Upper lobe of left lung (tissue), 6 donors: ENCODE results near the gene SDC3. TPM values are rescaled to one million over a fixed set of nuclear protein-coding genes. Genes with fewer than 3 reads are reported as not detected.

Experiments
- ATAC-seq, 2 donors: fragments of 200-7000 bp; cut with Tn5 transposase; one replicate each; pipeline ENCODE4 v1.9.1; 2022; ENCODE audit warnings: mild to moderate bottlenecking in 2 of 2, moderate library complexity in 2 of 2; ENCODE audit not compliant: low FRiP score in 2 of 2
- DNase-seq, 2 donors: peaks; one replicate each; pipeline ENCODE4 v3.0.0-alpha.2; 2019 to 2020
- H3K27ac ChIP-seq, 4 donors: fragments of 200-600 bp; sonication (generic); one replicate each; pipeline ENCODE4 v1.5.1; 2016 to 2019
- H3K27me3 ChIP-seq, 4 donors: fragments of 200-600 bp; sonication (generic); one replicate each; pipeline ENCODE4 v1.5.1; 2017 to 2019
- H3K36me3 ChIP-seq, 4 donors: fragments of 200-600 bp; sonication (generic); one replicate each; pipeline ENCODE4 v1.5.1; 2016 to 2019
- H3K4me1 ChIP-seq, 4 donors: fragments of 200-600 bp; sonication (generic); one replicate each; pipeline ENCODE4 v1.5.1; 2018 to 2019
- H3K4me3 ChIP-seq, 4 donors: fragments of 200-600 bp; sonication (generic); one replicate each; pipeline ENCODE4 v1.5.1; 2017 to 2019; ENCODE audit warnings: mild to moderate bottlenecking in 2 of 4, moderate library complexity in 1 of 4
- H3K9me3 ChIP-seq, 4 donors: fragments of 200-600 bp; sonication (generic); one replicate each; pipeline ENCODE4 v1.5.1; 2018 to 2019
- CTCF ChIP-seq, 6 experiments: fragments of 450-650 bp in 4 of 6; fragments of 200-600 bp in 2 of 6; sonication (generic) in 2 of 6; IDR thresholded peaks; one replicate each; pipeline ENCODE4 v1.5.1; 2016 to 2019; ENCODE audit warnings: antibody characterized with exemption in 6 of 6
- EP300 ChIP-seq, 4 donors: sonication (generic); formaldehyde crosslinking; IDR thresholded peaks; one replicate each; pipeline ENCODE4 v1.5.1; 2017; ENCODE audit warnings: antibody characterized with exemption in 4 of 4, control low read depth in 2 of 4
- POLR2A ChIP-seq, 4 donors: fragments of 450-650 bp; IDR thresholded peaks; one replicate each; pipeline ENCODE4 v1.5.1; 2016 to 2017; ENCODE audit warnings: antibody characterized with exemption in 4 of 4, mild to moderate bottlenecking in 2 of 4
- POLR2AphosphoS5 ChIP-seq, 2 donors: sonication (generic); formaldehyde crosslinking; IDR thresholded peaks; one replicate each; pipeline ENCODE4 v1.5.1; 2017; ENCODE audit warnings: antibody characterized with exemption in 2 of 2
- WGBS, 2 donors: methylation state at CpG; one replicate each; pipeline ENCODE4 v1.1.5; 2017 to 2018; 5-methylcytosine and 5-hydroxymethylcytosine counted together
- total RNA-seq, 6 donors: library from RNA; depleted of rRNA in 4 of 6; stranded (reverse); fragments of >200 nt in 4 of 6; gene quantifications; one replicate each; pipeline versions ENCODE4 v1.1.0 to v1.2.1, GENCODE V29; 2016 to 2021
- donor health status: DM: no; HTN: no; CAD: no; lungs with moderate emphysema.
- donor health status: DM: no; HTN: yes; CAD: no; lungs with severe emphysema.

The SDC3 gene
- total RNA-seq, 6 donors from 2014 or later = 15.8 to 65.8 (median 30.1) TPM

DNA sequence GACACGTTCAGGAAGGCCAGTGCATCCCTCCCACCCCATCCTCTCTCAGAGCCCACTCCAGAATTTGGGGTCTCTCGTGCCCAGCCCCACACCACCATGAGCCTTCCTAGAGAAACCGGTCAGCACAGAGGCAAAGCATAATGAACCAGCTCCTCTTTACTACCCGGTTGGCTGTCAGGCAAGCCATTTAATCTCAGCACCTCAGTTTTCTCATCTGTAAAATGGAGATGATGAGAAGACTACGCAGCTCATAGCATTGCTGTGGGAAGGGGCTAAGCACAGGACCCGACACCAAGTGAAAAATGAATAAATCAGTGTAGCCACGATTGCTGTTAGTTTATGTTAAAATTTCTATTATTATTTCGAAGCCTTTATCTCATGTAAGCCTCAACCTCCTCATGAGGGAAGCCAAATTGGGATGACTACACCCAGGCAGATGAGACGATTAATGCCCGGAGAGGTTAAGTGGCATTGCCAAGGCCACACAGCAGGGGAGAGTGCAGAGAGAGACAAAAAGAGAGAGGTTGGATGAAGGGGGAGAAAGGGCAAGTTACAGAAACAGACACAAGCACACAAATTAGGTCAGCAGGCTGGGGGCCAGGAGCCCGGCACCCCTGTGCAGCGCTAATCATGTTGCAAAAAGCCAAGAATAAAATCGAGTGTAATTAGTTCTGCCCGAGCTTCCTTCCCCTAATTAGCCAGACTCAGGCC, 25.7 kb downstream of the SDC3 start:
- WGBS, 2 donors = 84 to 87% methylated on average over 14 of the region's 14 CpGs
- DNase-seq = no peak
- no peaks in the 10 kb centered on the region for H3K9me3 ChIP-seq
- no peak overlapping the region for H3K27ac ChIP-seq
- no peak for TF ChIP-seq POLR2AphosphoS5 (IDR thresholded peaks at IDR 0.05)
- no peak for TF ChIP-seq CTCF (IDR thresholded peaks at IDR 0.05)
- TF ChIP-seq EP300 (IDR thresholded peaks at IDR 0.05) = no peak
- no peak for TF ChIP-seq POLR2A (IDR thresholded peaks at IDR 0.05)
- no peaks in the 10 kb centered on the region for H3K36me3 ChIP-seq
- ATAC-seq = no peak
- H3K4me3 ChIP-seq = no peak overlapping the region
- H3K27me3 ChIP-seq = no peaks in the 10 kb centered on the region
- peaks cover 12 to 35% (median 30%) of the 10 kb centered on the region in 4 donors for H3K4me1 ChIP-seq

- no peaks in the 10 kb centered on the region for H3K27me3 ChIP-seq
- ATAC-seq = no peak
- H3K4me1 ChIP-seq = peaks cover 20 to 44% (median 37%) of the 10 kb centered on the region in 4 donors
- TF ChIP-seq EP300 (IDR thresholded peaks at IDR 0.05) = no peak
- TF ChIP-seq POLR2AphosphoS5 (IDR thresholded peaks at IDR 0.05) = peak in 1 of 2 donors; percentile 38
- H3K36me3 ChIP-seq = no peaks in the 10 kb centered on the region
- H3K27ac ChIP-seq = no peak overlapping the region
- no peak overlapping the region for H3K4me3 ChIP-seq
- no peaks in the 10 kb centered on the region for H3K9me3 ChIP-seq
- no peak for DNase-seq
- 63 to 94% methylated on average over 19 to 25 of the region's 25 CpGs for WGBS, 2 donors
Measured at GRCh38 chr1:30881319-30882181, 27.0 kb downstream of the SDC3 start.

DNA sequence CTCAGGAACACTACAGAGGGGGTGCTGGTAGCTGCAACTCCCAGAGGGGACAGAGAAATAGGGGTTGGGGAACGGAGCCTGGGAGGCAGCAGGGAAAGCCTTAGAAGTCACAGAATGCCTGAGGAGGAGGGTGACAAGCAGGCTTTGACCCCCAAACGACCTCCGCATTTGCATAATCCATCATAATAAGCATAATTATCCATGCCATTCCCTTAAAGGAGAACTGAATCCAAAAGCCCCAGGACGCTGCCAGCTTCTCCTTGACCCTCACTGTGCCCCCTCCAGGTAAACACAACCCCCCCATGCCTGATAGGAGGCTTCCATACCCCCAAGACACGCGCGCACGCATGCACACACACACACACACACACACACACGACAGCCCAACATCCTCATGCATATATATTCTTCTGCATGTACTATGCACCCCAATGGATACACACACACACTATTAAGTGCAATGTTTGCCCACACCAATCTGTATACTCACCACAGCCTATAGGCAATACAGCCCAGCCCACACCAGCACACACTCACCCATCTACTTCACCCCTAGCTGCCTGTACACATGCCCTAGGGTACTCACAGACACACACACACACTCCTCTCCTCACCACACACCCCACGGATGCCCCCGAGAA, 27.8 kb downstream of the SDC3 start:
- H3K9me3 ChIP-seq = no peaks in the 10 kb centered on the region
- WGBS, 2 donors = 78 to 84% methylated on average over 11 of the region's 11 CpGs
- no peaks in the 10 kb centered on the region for H3K27me3 ChIP-seq
- no peak overlapping the region for H3K27ac ChIP-seq
- DNase-seq = no peak
- peaks cover 0 to 2% (median 0%) of the 10 kb centered on the region in 4 donors for H3K36me3 ChIP-seq
- TF ChIP-seq CTCF (IDR thresholded peaks at IDR 0.05) (no peak), EP300 (IDR thresholded peaks at IDR 0.05) (no peak), POLR2AphosphoS5 (IDR thresholded peaks at IDR 0.05) (no peak), POLR2A (IDR thresholded peaks at IDR 0.05) (no peak)
- peak in 1 of 2 donors; percentile 15 for ATAC-seq
- H3K4me3 ChIP-seq = no peak overlapping the region
- H3K4me1 ChIP-seq = peaks cover 18 to 37% (median 32%) of the 10 kb centered on the region in 4 donors

- Histone ChIP-seq H3K4me1 (peaks cover 16 to 31% (median 28%) of the 10 kb centered on the region in 4 donors), H3K36me3 (peaks cover 0 to 4% (median 0%) of the 10 kb centered on the region in 4 donors), H3K27ac (peak overlapping the region in 2 of 4 donors; percentile 36 to 55), H3K27me3 (no peaks in the 10 kb centered on the region), H3K4me3 (no peak overlapping the region), H3K9me3 (no peaks in the 10 kb centered on the region)
- DNase-seq (no peak), ATAC-seq (no peak)
- TF ChIP-seq POLR2AphosphoS5 (IDR thresholded peaks at IDR 0.05) (no peak), EP300 (IDR thresholded peaks at IDR 0.05) (no peak), POLR2A (IDR thresholded peaks at IDR 0.05) (no peak), CTCF (IDR thresholded peaks at IDR 0.05) (no peak)
- WGBS, 2 donors = 65 to 70% methylated on average over 15 to 16 of the region's 17 CpGs
Measured at GRCh38 chr1:30879940-30880677, 28.4 kb downstream of the SDC3 start.
